GM23248 (cell line): ENCODE results near the gene CWF19L1. TPM values are rescaled to one million over a fixed set of nuclear protein-coding genes. Genes with fewer than 3 reads are reported as not detected.
A peak's percentile ranks its signal among the peaks of the same experiment; 100 is the strongest.

Source experiments
- DNase-seq: peaks from one replicate; pipeline ENCODE4 v3.0.0-alpha.2; 2015
- H2AFZ ChIP-seq: fragments of 200-600 bp; sonication (generic); 2 replicates; pipeline ENCODE4 v1.6.1; 2016; ENCODE audit warnings: antibody characterized with exemption
- H3F3A ChIP-seq: fragments of 200-600 bp; sonication (generic); 2 replicates; pipeline ENCODE4 v1.6.1; 2016; ENCODE audit warnings: mild to moderate bottlenecking, antibody characterized with exemption, mixed run types; ENCODE audit not compliant: insufficient read depth
- H3K27ac ChIP-seq: fragments of 200-600 bp; sonication (generic); 2 replicates; pipeline ENCODE4 v1.5.1; 2016; ENCODE audit warnings: mild to moderate bottlenecking
- H3K27me3 ChIP-seq: fragments of 200-600 bp; sonication (generic); replicated peaks from 2 replicates; pipeline ENCODE4 v1.6.1; 2016; ENCODE audit warnings: mild to moderate bottlenecking; ENCODE audit not compliant: insufficient read depth
- H3K36me3 ChIP-seq: fragments of 200-600 bp; sonication (generic); 2 replicates; pipeline ENCODE4 v1.6.1; 2016; ENCODE audit warnings: low read depth, mild to moderate bottlenecking
- H3K4me1 ChIP-seq: fragments of 200-600 bp; sonication (generic); 2 replicates; pipeline ENCODE4 v1.6.1; 2016; ENCODE audit warnings: mild to moderate bottlenecking; ENCODE audit not compliant: insufficient read depth
- H3K4me2 ChIP-seq: fragments of 200-600 bp; sonication (generic); one replicate; pipeline ENCODE4 v1.6.1; 2016; ENCODE audit warnings: mild to moderate bottlenecking; ENCODE audit not compliant: unreplicated experiment
- H3K4me3 ChIP-seq: fragments of 200-600 bp; sonication (generic); 2 replicates; pipeline ENCODE4 v1.5.1; 2016; ENCODE audit warnings: mild to moderate bottlenecking
- H3K79me2 ChIP-seq: fragments of 200-600 bp; sonication (generic); 2 replicates; pipeline ENCODE4 v1.6.1; 2016; ENCODE audit warnings: mild to moderate bottlenecking; ENCODE audit not compliant: insufficient read depth
- H3K9ac ChIP-seq: fragments of 200-600 bp; sonication (generic); 2 replicates; pipeline ENCODE4 v1.6.1; 2016; ENCODE audit warnings: mild to moderate bottlenecking
- H3K9me2 ChIP-seq: fragments of 200-600 bp; sonication (generic); 2 replicates; pipeline ENCODE4 v1.6.1; 2016; ENCODE audit warnings: mixed run types, mild to moderate bottlenecking, moderate library complexity; ENCODE audit not compliant: insufficient read depth
- H3K9me3 ChIP-seq: fragments of 200-600 bp; sonication (generic); one replicate; pipeline ENCODE4 v1.6.1; 2017; ENCODE audit warnings: low read depth
- H4K20me1 ChIP-seq: fragments of 200-600 bp; sonication (generic); 2 replicates; pipeline ENCODE4 v1.6.0; 2016; ENCODE audit not compliant: insufficient read depth
- EZH2 ChIP-seq: fragments of 200-600 bp; sonication (generic); IDR thresholded peaks from 2 replicates; pipeline ENCODE4 v1.6.1; 2018; ENCODE audit warnings: antibody characterized with exemption, mild to moderate bottlenecking; ENCODE audit not compliant: insufficient read depth, poor library complexity, severe bottlenecking
- EZH2phosphoT487 ChIP-seq: fragments of 200-600 bp; sonication (generic); IDR thresholded peaks from 2 replicates; pipeline ENCODE4 v1.6.1; 2018; ENCODE audit warnings: antibody characterized with exemption, moderate library complexity, mild to moderate bottlenecking, low read depth; ENCODE audit not compliant: insufficient read depth
- WGBS, 2 experiments: methylation state at CpG; one replicate each; pipeline ENCODE4 v1.1.6; 2015 to 2017; ENCODE audit warnings: low lambda C conversion rate in 2 of 2, low coverage in 1 of 2; ENCODE audit errors: missing lambda C conversion rate in 2 of 2; 5-methylcytosine and 5-hydroxymethylcytosine counted together
- in situ Hi-C: fragments of 300-500 bp; cut with MboI; formaldehyde crosslinking; loops from 2 replicates; pipeline ENCODE4 v1.15.0; 2020
- polyA plus RNA-seq: library from polyadenylated mRNA; unstranded; fragments of >200 nt; fragmentation: Nextera tagmentation; extraction: Ambion mirVana; gene quantifications from 2 replicates; pipeline ENCODE4 v1.2.1, GENCODE V29; 2016
- total RNA-seq: library from RNA; depleted of rRNA; stranded (reverse); fragments of >200 nt; shearing (Covaris generic); gene quantifications from 2 replicates; pipeline ENCODE4 v1.2.3, GENCODE V29; 2014; rRNA removed

CWF19L1 gene
- total RNA-seq: 22.6 and 25.9 TPM in 2 replicates
- polyA plus RNA-seq: 17.4 and 17.5 TPM in 2 replicates

- Histone ChIP-seq H3K4me3 (peak within 1 kb of the TSS; percentile 93), H3K27me3 (no peaks in the 10 kb centered on the region), H3K4me1 (0 out of 2 replicates have a peak, but pooled peaks cover 6% of the 10 kb centered on the region), H3K9me3 (no peaks in the 10 kb centered on the region), H3K36me3 (peaks cover 4% of the 10 kb centered on the region; the same call in 1 of the 2 replicates), H3K27ac (peak within 1 kb of the TSS; percentile 82), H3K9me2 (no peaks in the 10 kb centered on the region), H3K4me2 (peak within 1 kb of the TSS; percentile 90), H3F3A (peaks cover 19% of the 10 kb centered on the region), H3K9ac (peak within 1 kb of the TSS; percentile 96), H3K79me2 (peaks cover 50% of the 10 kb centered on the region), H2AFZ (peak within 1 kb of the TSS; percentile 100), H4K20me1 (no peaks in the 10 kb centered on the region)
- 1 to 4% methylated on average over 48 to 49 of the region's 49 CpGs for WGBS, 2 experiments
- DNase-seq: peak; percentile 93
- in situ Hi-C loops: no loop called here
- TF ChIP-seq EZH2: no peak
- no peak for TF ChIP-seq EZH2phosphoT487
Measured at GRCh38 chr10:100267239-100268104, at the start of gene CWF19L1. Gene CWF19L1, minus strand, starts transcription at chr10:100267638. Its CDS starts 45 bp downstream, at chr10:100267593.

- no peak for TF ChIP-seq EZH2
- TF ChIP-seq EZH2phosphoT487: no peak
- Histone ChIP-seq H3K36me3 (no peaks in the 10 kb centered on the region), H3K4me2 (no peak overlapping the region), H3K9ac (no peak overlapping the region), H3K4me1 (no peaks in the 10 kb centered on the region), H4K20me1 (no peaks in the 10 kb centered on the region), H3K9me2 (no peaks in the 10 kb centered on the region), H3F3A (no peaks in the 10 kb centered on the region), H3K9me3 (no peaks in the 10 kb centered on the region), H3K79me2 (no peaks in the 10 kb centered on the region), H2AFZ (no peak overlapping the region), H3K4me3 (no peak overlapping the region), H3K27ac (no peak overlapping the region), H3K27me3 (peaks cover 40% of the 10 kb centered on the region)
- in situ Hi-C loops: no loop called here
- DNase-seq: no peak
- 51 to 53% methylated on average over 4 of the region's 4 CpGs for WGBS, 2 experiments
Measured at GRCh38 chr10:100315615-100316014, 48.2 kb upstream of the CWF19L1 start.

- Histone ChIP-seq H3K27ac (no peak overlapping the region), H4K20me1 (no peaks in the 10 kb centered on the region), H3F3A (no peaks in the 10 kb centered on the region; the same call in 1 of the 2 replicates), H3K4me2 (no peak overlapping the region), H3K79me2 (no peaks in the 10 kb centered on the region), H3K4me3 (no peak overlapping the region), H3K36me3 (no peaks in the 10 kb centered on the region), H3K9me2 (no peaks in the 10 kb centered on the region), H3K9ac (no peak overlapping the region), H3K27me3 (peaks cover 32% of the 10 kb centered on the region), H3K4me1 (peaks cover 10% of the 10 kb centered on the region; the same call in 1 of the 2 replicates), H2AFZ (no peak overlapping the region), H3K9me3 (no peaks in the 10 kb centered on the region)
- DNase-seq: no peak
- 23 to 27% methylated on average over 4 of the region's 4 CpGs for WGBS, 2 experiments
- in situ Hi-C loops: no loop called here
- no peak for TF ChIP-seq EZH2
Measured at GRCh38 chr10:100311298-100311697, 43.9 kb upstream of the CWF19L1 start.

GRCh38 chr10:100307684-100308083, 40.2 kb upstream of the CWF19L1 start:
- H3K9ac ChIP-seq: no peak overlapping the region
- 23 to 26% methylated on average over 3 of the region's 3 CpGs for WGBS, 2 experiments
- in situ Hi-C loops: no loop called here
- H3K4me3 ChIP-seq: no peak overlapping the region
- H3K27me3 ChIP-seq: peaks cover 28% of the 10 kb centered on the region
- no peaks in the 10 kb centered on the region for H3K79me2 ChIP-seq
- DNase-seq: peak; percentile 87
- peaks cover 10% of the 10 kb centered on the region; the same call in 1 of the 2 replicates for H3K4me1 ChIP-seq
- H3K36me3 ChIP-seq: no peaks in the 10 kb centered on the region
- no peak overlapping the region for H3K4me2 ChIP-seq
- TF ChIP-seq EZH2phosphoT487 (no peak), EZH2 (no peak)
- no peaks in the 10 kb centered on the region for H3K9me3 ChIP-seq
- H3K27ac ChIP-seq: no peak overlapping the region
- H3K9me2 ChIP-seq: no peaks in the 10 kb centered on the region
- no peaks in the 10 kb centered on the region for H4K20me1 ChIP-seq
- H2AFZ ChIP-seq: no peak overlapping the region
- no peaks in the 10 kb centered on the region; the same call in 1 of the 2 replicates for H3F3A ChIP-seq
